IPS-NIHi7 (cell line): ENCODE results near the gene HIPK4.
"Not testable (repeated sequence)": the region's sequence is repeated elsewhere in the genome, so short reads cannot be mapped to it uniquely, and the experiment has no call there.

Experiments used
- DNase-seq: peaks from one replicate; pipeline ENCODE4 v3.0.0; 2012; ENCODE audit warnings: mixed read lengths; ENCODE audit errors: extremely low spot score

HIPK4 gene

GRCh38 chr19:40337594-40337993 is 52.4 kb downstream of the HIPK4 start:
- DNase-seq, result no peak

- no peak for DNase-seq
Measured at GRCh38 chr19:40337107-40337506, 52.9 kb downstream of the HIPK4 start.

GRCh38 chr19:40336601-40336900 is 53.4 kb downstream of the HIPK4 start:
- no peak for DNase-seq

- no peak for DNase-seq
Measured at GRCh38 chr19:40335855-40336600, 54.0 kb downstream of the HIPK4 start.

GRCh38 chr19:40335101-40335500 is 54.9 kb downstream of the HIPK4 start:
- DNase-seq, result no peak

GRCh38 chr19:40333083-40333482 is 56.9 kb downstream of the HIPK4 start:
- DNase-seq, result not testable (repeated sequence)

- no peak for DNase-seq
Measured at GRCh38 chr19:40332669-40333068, 57.3 kb downstream of the HIPK4 start.

GRCh38 chr19:40331052-40331451 is 58.9 kb downstream of the HIPK4 start:
- no peak for DNase-seq
